Bronchial epithelial cell (primary cell): ENCODE data around the gene C1orf87. TPM values are rescaled to one million over a fixed set of nuclear protein-coding genes. Genes with fewer than 3 reads are reported as not detected.

ENCODE experiments used
- DNase-seq: peaks from one replicate; pipeline ENCODE4 v3.0.0-alpha.2; 2010; ENCODE audit warnings: low read depth
- FAIRE-seq: peaks from 2 replicates; lab custom pipeline; 2011; peaks lifted over from hg19 to GRCh38; lab: Jason Lieb, UNC
- H3K27me3 ChIP-seq: 2 replicates; pipeline ENCODE4 v1.5.1; 2011; ENCODE audit warnings: low read length; ENCODE audit not compliant: control insufficient read depth, insufficient read depth
- H3K36me3 ChIP-seq: 2 replicates; pipeline ENCODE4 v1.5.1; 2011; ENCODE audit warnings: low read length; ENCODE audit not compliant: control insufficient read depth, insufficient read depth
- H3K4me3 ChIP-seq: 2 replicates; pipeline ENCODE4 v1.5.1; 2011; ENCODE audit warnings: mild to moderate bottlenecking, low read depth, low read length, control low read depth
- CTCF ChIP-seq: IDR thresholded peaks from 2 replicates; pipeline ENCODE4 v1.5.1; 2011; ENCODE audit warnings: mild to moderate bottlenecking, moderate library complexity, low read length, control low read depth, inconsistent platforms; ENCODE audit not compliant: insufficient read depth, severe bottlenecking
- total RNA-seq: library from RNA; depleted of rRNA; stranded (reverse); fragments of >200 nt; gene quantifications from 2 replicates; pipeline ENCODE4 v1.2.1, GENCODE V29; 2014

Gene C1orf87
- total RNA-seq, 1 donor from 2014 or later = not detected

GRCh38 chr1:59992040-59992820 lies 81.3 kb downstream of the C1orf87 start:
- FAIRE-seq (no peak), DNase-seq (no peak)
- no peaks in the 10 kb centered on the region for H3K27me3 ChIP-seq
- no peaks in the 10 kb centered on the region for H3K36me3 ChIP-seq
- H3K4me3 ChIP-seq = no peak overlapping the region
- no peak for TF ChIP-seq CTCF

DNA sequence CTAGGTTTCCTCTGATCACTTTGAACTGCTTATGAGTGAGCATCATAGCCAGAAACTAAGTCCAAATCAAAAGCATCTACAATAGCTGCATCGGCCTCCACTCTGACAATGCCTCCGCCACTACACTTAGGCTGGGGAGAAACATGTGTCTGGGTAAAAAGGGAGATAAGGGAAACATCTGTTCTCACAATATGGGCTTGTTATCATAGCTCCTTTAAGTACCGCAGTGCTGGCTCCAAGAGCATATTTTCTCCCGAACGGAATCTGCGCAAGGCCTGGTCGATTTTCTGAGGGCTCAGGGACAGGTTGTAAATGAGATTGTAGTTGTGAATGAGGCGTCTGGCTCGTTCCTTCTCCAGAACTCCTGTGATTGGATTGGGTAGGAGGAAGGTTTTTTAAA lies 83.1 kb downstream of the C1orf87 start:
- DNase-seq (no peak), FAIRE-seq (no peak)
- no peaks in the 10 kb centered on the region for H3K27me3 ChIP-seq
- no peak overlapping the region for H3K4me3 ChIP-seq
- no peak for TF ChIP-seq CTCF
- H3K36me3 ChIP-seq = no peaks in the 10 kb centered on the region

- Histone ChIP-seq H3K27me3 (no peaks in the 10 kb centered on the region), H3K4me3 (no peak overlapping the region), H3K36me3 (no peaks in the 10 kb centered on the region)
- FAIRE-seq = no peak
- no peak for DNase-seq
- TF ChIP-seq CTCF = no peak
These were observed 86.9 kb downstream of the C1orf87 start for GRCh38 chr1:59986516-59987310.

DNA sequence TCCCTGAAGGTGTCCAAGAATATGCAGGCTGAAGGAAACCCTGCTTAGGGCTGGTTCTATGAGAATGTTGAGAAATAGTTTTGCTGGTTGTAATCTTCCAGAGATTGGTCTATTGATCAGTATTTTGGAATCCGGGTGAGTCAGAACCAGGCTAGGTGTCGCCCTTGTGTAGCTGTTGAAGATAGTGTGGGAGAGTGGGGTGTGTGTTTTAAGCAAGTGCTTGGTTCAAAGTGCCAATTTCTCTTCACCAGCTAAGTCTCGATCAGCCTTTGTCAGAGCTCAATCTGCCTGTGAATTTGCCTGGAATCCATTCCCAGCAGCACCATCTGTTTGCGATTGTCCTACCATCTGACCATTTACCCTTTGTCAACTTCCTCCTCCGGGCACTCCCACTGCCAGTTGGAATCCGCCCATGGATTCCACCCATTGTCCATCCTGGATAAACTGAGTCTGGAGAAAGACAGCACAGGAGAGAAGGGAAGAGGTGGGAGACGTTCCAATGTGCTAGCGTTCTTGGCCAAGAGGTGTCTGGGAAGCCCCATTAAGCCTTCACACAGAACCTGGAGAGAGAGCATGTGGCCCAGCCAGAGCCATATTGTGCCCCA lies 87.6 kb downstream of the C1orf87 start:
- TF ChIP-seq CTCF = no peak
- Histone ChIP-seq H3K4me3 (no peak overlapping the region), H3K27me3 (no peaks in the 10 kb centered on the region), H3K36me3 (no peaks in the 10 kb centered on the region)
- FAIRE-seq (peak; percentile 58), DNase-seq (no peak)

GRCh38 chr1:59979666-59980065 lies 93.9 kb downstream of the C1orf87 start:
- Histone ChIP-seq H3K27me3 (peaks cover 2% of the 10 kb centered on the region), H3K4me3 (no peak overlapping the region), H3K36me3 (no peaks in the 10 kb centered on the region)
- FAIRE-seq = no peak
- DNase-seq = no peak
- no peak for TF ChIP-seq CTCF
